Esophagus muscularis mucosa (tissue), 4 donors: ENCODE measurements around the gene SLC45A1. TPM values are rescaled to one million over a fixed set of nuclear protein-coding genes. Genes with fewer than 3 reads are reported as not detected.

Experiments
- DNase-seq: peaks from one replicate; pipeline ENCODE4 v3.0.0-alpha.2; 2017; ENCODE audit errors: extremely low spot score
- H3K27ac ChIP-seq, 4 donors: fragments of 200-600 bp; sonication (generic); replicated peaks in 1 of 4; 1 replicate in 3 of 4; 2 replicates in 1 of 4; pipeline ENCODE4 v1.5.1; 2016 to 2019; ENCODE audit warnings: mild to moderate bottlenecking in 1 of 4
- H3K27me3 ChIP-seq, 4 donors: fragments of 200-600 bp; sonication (generic); one replicate each; pipeline versions ENCODE4 v1.5.1 to v1.6.0; 2016 to 2019
- H3K36me3 ChIP-seq, 4 donors: fragments of 200-600 bp; sonication (generic); one replicate each; pipeline ENCODE4 v1.5.1; 2016 to 2019
- H3K4me1 ChIP-seq, 4 donors: fragments of 200-600 bp; sonication (generic); one replicate each; pipeline ENCODE4 v1.5.1; 2016 to 2019
- H3K4me3 ChIP-seq, 4 donors: fragments of 200-600 bp; sonication (generic); 1 replicate in 2 of 4; 2 replicates in 2 of 4; pipeline ENCODE4 v1.5.1; 2016 to 2019; ENCODE audit warnings: mild to moderate bottlenecking in 4 of 4, moderate library complexity in 1 of 4
- H3K9me3 ChIP-seq, 4 donors: fragments of 200-600 bp; sonication (generic); 1 replicate in 3 of 4; 2 replicates in 1 of 4; pipeline ENCODE4 v1.5.1; 2016 to 2019
- EP300 ChIP-seq: sonication (generic); formaldehyde crosslinking; IDR thresholded peaks from one replicate; pipeline ENCODE4 v1.6.1; 2017; ENCODE audit warnings: antibody characterized with exemption
- POLR2A ChIP-seq: fragments of 450-650 bp; IDR thresholded peaks from one replicate; pipeline ENCODE4 v1.6.1; 2017; ENCODE audit warnings: antibody characterized with exemption, moderate library complexity, mild to moderate bottlenecking, low read depth
- POLR2AphosphoS5 ChIP-seq, 2 donors: sonication (generic); formaldehyde crosslinking; IDR thresholded peaks; one replicate each; pipeline ENCODE4 v1.6.1; 2017; ENCODE audit warnings: antibody characterized with exemption in 2 of 2
- WGBS: methylation state at CpG from one replicate; pipeline ENCODE4 v1.1.5; 2018; 5-methylcytosine and 5-hydroxymethylcytosine counted together
- intact Hi-C: fragments of 100-400 bp; cut with DNase I; formaldehyde crosslinking; loops from one replicate; pipeline ENCODE4 v1.15.1; 2023
- total RNA-seq, 4 donors: library from RNA; depleted of rRNA; stranded (reverse); fragments of >200 nt; gene quantifications; one replicate each; pipeline versions ENCODE4 v1.1.0 to v1.2.1, GENCODE V29; 2016
- TF ChIP-seq, protein P1 (sequence below), 3 experiments: fragments of 200-600 bp in 2 of 3; fragments of 450-650 bp in 1 of 3; sonication (generic) in 2 of 3; IDR thresholded peaks; one replicate each; pipeline ENCODE4 v1.5.1; 2017 to 2019; ENCODE audit warnings: antibody characterized with exemption in 3 of 3, mild to moderate bottlenecking in 2 of 3, moderate library complexity in 1 of 3

Gene SLC45A1
- total RNA-seq, 4 donors from 2014 or later = 6.8 to 17.5 (median 10.7) TPM

DNA sequence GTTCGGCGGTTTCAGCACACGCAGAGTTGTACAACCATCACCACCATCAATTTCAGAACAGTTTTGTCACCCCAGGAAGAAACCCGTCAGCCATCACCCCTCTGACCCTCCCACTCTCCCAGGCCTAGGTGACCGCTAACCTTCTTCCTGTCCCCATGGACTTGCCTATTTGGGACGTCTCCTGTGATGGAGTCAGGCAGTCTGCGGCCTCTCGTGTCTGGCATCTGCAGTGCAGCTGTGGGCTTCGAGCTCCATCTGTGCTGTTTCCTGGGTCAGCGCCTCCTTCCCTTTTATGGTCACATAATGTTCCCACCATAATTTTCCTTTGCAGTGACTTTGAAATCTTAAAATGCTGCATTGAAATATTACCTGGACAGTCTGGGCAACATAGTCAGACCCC, 24.4 kb downstream of the SLC45A1 start:
- TF ChIP-seq EP300 (no peak), POLR2A (no peak), POLR2AphosphoS5 (IDR thresholded peaks at IDR 0.05) (peak in 1 of 2 donors; percentile 21)
- TF ChIP-seq, protein P1, sequence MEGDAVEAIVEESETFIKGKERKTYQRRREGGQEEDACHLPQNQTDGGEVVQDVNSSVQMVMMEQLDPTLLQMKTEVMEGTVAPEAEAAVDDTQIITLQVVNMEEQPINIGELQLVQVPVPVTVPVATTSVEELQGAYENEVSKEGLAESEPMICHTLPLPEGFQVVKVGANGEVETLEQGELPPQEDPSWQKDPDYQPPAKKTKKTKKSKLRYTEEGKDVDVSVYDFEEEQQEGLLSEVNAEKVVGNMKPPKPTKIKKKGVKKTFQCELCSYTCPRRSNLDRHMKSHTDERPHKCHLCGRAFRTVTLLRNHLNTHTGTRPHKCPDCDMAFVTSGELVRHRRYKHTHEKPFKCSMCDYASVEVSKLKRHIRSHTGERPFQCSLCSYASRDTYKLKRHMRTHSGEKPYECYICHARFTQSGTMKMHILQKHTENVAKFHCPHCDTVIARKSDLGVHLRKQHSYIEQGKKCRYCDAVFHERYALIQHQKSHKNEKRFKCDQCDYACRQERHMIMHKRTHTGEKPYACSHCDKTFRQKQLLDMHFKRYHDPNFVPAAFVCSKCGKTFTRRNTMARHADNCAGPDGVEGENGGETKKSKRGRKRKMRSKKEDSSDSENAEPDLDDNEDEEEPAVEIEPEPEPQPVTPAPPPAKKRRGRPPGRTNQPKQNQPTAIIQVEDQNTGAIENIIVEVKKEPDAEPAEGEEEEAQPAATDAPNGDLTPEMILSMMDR (IDR thresholded peaks at IDR 0.05) = peak in 2 of 3 experiments; percentile 18 to 25
- no peaks in the 10 kb centered on the region for H3K27me3 ChIP-seq
- H3K4me3 ChIP-seq = no peak overlapping the region
- peaks cover 15 to 33% (median 30%) of the 10 kb centered on the region in 4 donors for H3K4me1 ChIP-seq
- no peaks in the 10 kb centered on the region for H3K9me3 ChIP-seq
- H3K36me3 ChIP-seq = peaks cover 5 to 26% (median 18%) of the 10 kb centered on the region in 4 donors
- intact Hi-C loops = no loop called here
- WGBS = 86% methylated on average over 10 of the region's 10 CpGs
- peak overlapping the region; percentile 86 to 90 (median 88) for H3K27ac ChIP-seq
- no peak for DNase-seq

DNA sequence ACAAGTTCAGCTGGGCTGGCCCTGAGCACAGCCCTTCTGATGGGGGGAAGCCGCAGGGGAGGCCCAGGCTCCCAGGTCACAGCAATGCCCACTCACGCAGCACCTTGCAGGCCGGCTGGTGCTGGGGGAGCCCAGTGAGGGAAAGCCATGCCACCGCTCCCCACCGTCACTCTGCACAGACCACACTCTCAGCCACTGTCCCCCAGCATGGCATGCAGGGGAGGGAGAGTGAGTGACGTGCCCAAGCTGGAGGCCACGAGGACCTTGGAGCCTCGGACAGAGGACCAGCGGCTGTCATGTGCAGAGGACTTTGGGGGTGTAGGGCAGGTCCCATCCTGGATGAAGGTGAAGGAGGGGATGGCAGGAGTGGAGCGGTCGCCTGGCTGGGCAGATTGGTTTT, 25.1 kb downstream of the SLC45A1 start:
- Histone ChIP-seq H3K36me3 (peaks cover 4 to 18% (median 13%) of the 10 kb centered on the region in 4 donors), H3K4me1 (peaks cover 20 to 38% (median 32%) of the 10 kb centered on the region in 4 donors), H3K9me3 (no peaks in the 10 kb centered on the region), H3K27me3 (no peaks in the 10 kb centered on the region), H3K4me3 (peak overlapping the region in 2 of 4 donors; percentile 28 to 33), H3K27ac (peak overlapping the region; percentile 86 to 90 (median 88))
- intact Hi-C loops = no loop called here
- DNase-seq = no peak
- WGBS = 55% methylated on average over 11 of the region's 11 CpGs
- TF ChIP-seq POLR2A (no peak), POLR2AphosphoS5 (IDR thresholded peaks at IDR 0.05) (no peak), EP300 (no peak)
- TF ChIP-seq, protein P1 (IDR thresholded peaks at IDR 0.05) = no peak

- Histone ChIP-seq H3K36me3 (peaks cover 0 to 14% (median 9%) of the 10 kb centered on the region in 4 donors), H3K4me3 (peak overlapping the region; percentile 28 to 46 (median 30)), H3K27ac (peak overlapping the region; percentile 86 to 90 (median 88)), H3K9me3 (no peaks in the 10 kb centered on the region), H3K4me1 (peaks cover 23 to 42% (median 36%) of the 10 kb centered on the region in 4 donors), H3K27me3 (no peaks in the 10 kb centered on the region)
- intact Hi-C loops = no loop called here
- WGBS = 27% methylated on average over 30 of the region's 32 CpGs
- no peak for TF ChIP-seq POLR2A
- TF ChIP-seq POLR2AphosphoS5 (IDR thresholded peaks at IDR 0.05) = peak; percentile 86 to 88
- TF ChIP-seq EP300 = peak; percentile 83
- DNase-seq = peak; percentile 96
Observed at GRCh38 chr1:8343464-8344001, 25.6 kb downstream of the SLC45A1 start.

- Histone ChIP-seq H3K4me1 (peaks cover 37 to 57% (median 51%) of the 10 kb centered on the region in 4 donors), H3K9me3 (no peaks in the 10 kb centered on the region), H3K36me3 (no peaks in the 10 kb centered on the region), H3K27me3 (no peaks in the 10 kb centered on the region), H3K4me3 (no peak overlapping the region), H3K27ac (peak overlapping the region in 1 of 4 donors; percentile 90)
- TF ChIP-seq POLR2A (no peak), EP300 (no peak)
- intact Hi-C loops = no loop called here
- 95% methylated on average over 10 of the region's 10 CpGs for WGBS
- DNase-seq = no peak
Observed at GRCh38 chr1:8344893-8345507, 27.1 kb downstream of the SLC45A1 start.

GRCh38 chr1:8345621-8346415, 27.9 kb downstream of the SLC45A1 start:
- intact Hi-C loops = no loop called here
- 84% methylated on average over 6 of the region's 18 CpGs for WGBS
- Histone ChIP-seq H3K9me3 (no peaks in the 10 kb centered on the region), H3K27ac (peak overlapping the region in 2 of 4 donors; percentile 32 to 58), H3K4me3 (no peak overlapping the region), H3K36me3 (no peaks in the 10 kb centered on the region), H3K27me3 (no peaks in the 10 kb centered on the region), H3K4me1 (peaks cover 42 to 61% (median 57%) of the 10 kb centered on the region in 4 donors)
- TF ChIP-seq, protein P1 (IDR thresholded peaks at IDR 0.05) = no peak
- TF ChIP-seq POLR2A (no peak), EP300 (no peak), POLR2AphosphoS5 (IDR thresholded peaks at IDR 0.05) (no peak)
- no peak for DNase-seq
